ENCODE measurements around the gene TRIM7.
A peak's percentile ranks its signal among the peaks of the same experiment; 100 is the strongest.

TRIM7 gene

GRCh38 chr5:181192337-181193046 lies 12.5 kb downstream of the TRIM7 start:
- no peak for TF ChIP-seq CTCF (conservative IDR thresholded peaks at IDR 0.05; ENCODE audit: low read length)
- TF ChIP-seq EZH2phosphoT487 (IDR thresholded peaks at IDR 0.05; ENCODE audit: borderline replicate concordance), result no peak
- no peaks in the 10 kb centered on the region for H3K9me3 ChIP-seq (ENCODE audit: insufficient read depth, low read depth, low read length)
- H3F3A ChIP-seq (ENCODE audit: low read depth), result no peaks in the 10 kb centered on the region
- H3K4me1 ChIP-seq (ENCODE audit: insufficient read depth, low read length, poor library complexity, severe bottlenecking), result peaks cover 7% of the 10 kb centered on the region
- H2AFZ ChIP-seq (ENCODE audit: low read length), result peak overlapping the region; percentile 92; the same call in 1 of the 2 replicates
- peak overlapping the region; percentile 92 for H3K4me2 ChIP-seq (ENCODE audit: low read depth, low read length, poor library complexity, severe bottlenecking)
- H3K79me2 ChIP-seq (ENCODE audit: insufficient read depth, low read length), result no peaks in the 10 kb centered on the region
- peak overlapping the region; percentile 95 for H3K4me3 ChIP-seq (ENCODE audit: low read length, poor library complexity, severe bottlenecking)
- no peaks in the 10 kb centered on the region for H4K20me1 ChIP-seq (ENCODE audit: insufficient read depth, low read length, poor library complexity, severe bottlenecking)
- peak overlapping the region; percentile 92 for H3K9ac ChIP-seq (ENCODE audit: low read depth, low read length, poor library complexity, severe bottlenecking)
- no peaks in the 10 kb centered on the region for H3K27me3 ChIP-seq (ENCODE audit: insufficient read depth, low read length, poor library complexity, severe bottlenecking)
- H3K9me2 ChIP-seq (replicated peaks; ENCODE audit: low read depth, low read length), result no peaks in the 10 kb centered on the region
- no peaks in the 10 kb centered on the region for H3K36me3 ChIP-seq (ENCODE audit: insufficient read depth, low read length)

GRCh38 chr5:181191526-181192336 lies 13.3 kb downstream of the TRIM7 start:
- no peaks in the 10 kb centered on the region for H3K27me3 ChIP-seq (ENCODE audit: insufficient read depth, low read length, poor library complexity, severe bottlenecking)
- no peak for TF ChIP-seq CTCF (conservative IDR thresholded peaks at IDR 0.05; ENCODE audit: low read length)
- H3K4me3 ChIP-seq (ENCODE audit: low read length, poor library complexity, severe bottlenecking), result peak overlapping the region; percentile 95
- no peaks in the 10 kb centered on the region for H3F3A ChIP-seq (ENCODE audit: low read depth)
- peak overlapping the region; percentile 93 for H3K4me2 ChIP-seq (ENCODE audit: low read depth, low read length, poor library complexity, severe bottlenecking)
- peak overlapping the region; percentile 92 for H2AFZ ChIP-seq (ENCODE audit: low read length)
- H3K4me1 ChIP-seq (ENCODE audit: insufficient read depth, low read length, poor library complexity, severe bottlenecking), result peaks cover 7% of the 10 kb centered on the region
- H3K9me2 ChIP-seq (replicated peaks; ENCODE audit: low read depth, low read length), result no peaks in the 10 kb centered on the region
- H3K9me3 ChIP-seq (ENCODE audit: insufficient read depth, low read depth, low read length), result no peaks in the 10 kb centered on the region
- no peaks in the 10 kb centered on the region for H3K36me3 ChIP-seq (ENCODE audit: insufficient read depth, low read length)
- no peaks in the 10 kb centered on the region for H4K20me1 ChIP-seq (ENCODE audit: insufficient read depth, low read length, poor library complexity, severe bottlenecking)
- H3K9ac ChIP-seq (ENCODE audit: low read depth, low read length, poor library complexity, severe bottlenecking), result peak overlapping the region; percentile 92
- H3K79me2 ChIP-seq (ENCODE audit: insufficient read depth, low read length), result no peaks in the 10 kb centered on the region

GRCh38 chr5:181190711-181191525 lies 14.1 kb downstream of the TRIM7 start:
- no peaks in the 10 kb centered on the region for H3K27me3 ChIP-seq (ENCODE audit: insufficient read depth, low read length, poor library complexity, severe bottlenecking)
- H3K9ac ChIP-seq (ENCODE audit: low read depth, low read length, poor library complexity, severe bottlenecking), result peak overlapping the region; percentile 92
- no peaks in the 10 kb centered on the region for H3K9me2 ChIP-seq (replicated peaks; ENCODE audit: low read depth, low read length)
- no peaks in the 10 kb centered on the region for H3K79me2 ChIP-seq (ENCODE audit: insufficient read depth, low read length)
- H3K4me2 ChIP-seq (ENCODE audit: low read depth, low read length, poor library complexity, severe bottlenecking), result peak overlapping the region; percentile 93
- H2AFZ ChIP-seq (ENCODE audit: low read length), result peak overlapping the region; percentile 84
- H3K4me1 ChIP-seq (ENCODE audit: insufficient read depth, low read length, poor library complexity, severe bottlenecking), result peaks cover 7% of the 10 kb centered on the region
- TF ChIP-seq EZH2phosphoT487 (IDR thresholded peaks at IDR 0.05; ENCODE audit: borderline replicate concordance), result no peak
- TF ChIP-seq CTCF (conservative IDR thresholded peaks at IDR 0.05; ENCODE audit: low read length), result peak; percentile 42
- H3K9me3 ChIP-seq (ENCODE audit: insufficient read depth, low read depth, low read length), result no peaks in the 10 kb centered on the region
- no peaks in the 10 kb centered on the region for H4K20me1 ChIP-seq (ENCODE audit: insufficient read depth, low read length, poor library complexity, severe bottlenecking)
- peak overlapping the region; percentile 95 for H3K4me3 ChIP-seq (ENCODE audit: low read length, poor library complexity, severe bottlenecking)
- H3F3A ChIP-seq (ENCODE audit: low read depth), result no peaks in the 10 kb centered on the region
- H3K36me3 ChIP-seq (ENCODE audit: insufficient read depth, low read length), result no peaks in the 10 kb centered on the region
